H1 (cell line): ENCODE data around the gene SEMA3A. TPM values are rescaled to one million over a fixed set of nuclear protein-coding genes. Genes with fewer than 3 reads are reported as not detected.

ENCODE experiments used
- CTCF ChIA-PET: fragments of 300-600 bp; sonication (Branson Sonifier 250); formaldehyde crosslinking; loops from one replicate; lab custom pipeline; 2021; ENCODE audit not compliant: partially characterized antibody; lab: Charles Lee
- POLR2A ChIA-PET: fragments of 300-600 bp; sonication (Branson Sonifier 250); formaldehyde crosslinking; loops from one replicate; lab custom pipeline; 2021; ENCODE audit warnings: inconsistent platforms; ENCODE audit not compliant: partially characterized antibody; lab: Charles Lee
- DNase-seq, 2 experiments: peaks; one replicate each; pipeline versions ENCODE4 v3.0.0 to v3.0.0-alpha.2; 2010 to 2022; ENCODE audit warnings: low spot score in 2 of 2, low read depth in 1 of 2, mixed read lengths in 1 of 2
- FAIRE-seq: peaks from 2 replicates; lab custom pipeline; 2011; peaks lifted over from hg19 to GRCh38; lab: Jason Lieb, UNC
- H2AFZ ChIP-seq: 2 replicates; pipeline ENCODE4 v1.8.1; 2012; ENCODE audit warnings: low read length, inconsistent platforms
- H2AK5ac ChIP-seq: 2 replicates; pipeline ENCODE4 v1.6.1; 2013; ENCODE audit warnings: low read depth, low read length
- H2BK120ac ChIP-seq: replicated peaks from 2 replicates; pipeline ENCODE3; 2013; ENCODE audit warnings: low read depth, low read length, inconsistent platforms
- H2BK12ac ChIP-seq: 2 replicates; pipeline ENCODE4 v1.6.1; 2013; ENCODE audit warnings: low read depth, low read length
- H2BK15ac ChIP-seq: 2 replicates; pipeline ENCODE4 v1.6.1; 2013; ENCODE audit warnings: low read length
- H2BK20ac ChIP-seq: 2 replicates; pipeline ENCODE4 v1.6.1; 2013; ENCODE audit warnings: low read length
- H2BK5ac ChIP-seq: 2 replicates; pipeline ENCODE4 v1.6.1; 2013; ENCODE audit warnings: low read depth, low read length
- H3K14ac ChIP-seq: 2 replicates; pipeline ENCODE4 v1.6.1; 2013; ENCODE audit warnings: inconsistent platforms; ENCODE audit not compliant: insufficient read length
- H3K18ac ChIP-seq: 2 replicates; pipeline ENCODE4 v1.6.1; 2013; ENCODE audit warnings: low read length; ENCODE audit errors: extremely low read depth
- H3K23ac ChIP-seq: 2 replicates; pipeline ENCODE4 v1.6.1; 2013; ENCODE audit warnings: inconsistent platforms; ENCODE audit not compliant: insufficient read length
- H3K23me2 ChIP-seq: 2 replicates; pipeline ENCODE4 v1.6.1; 2013; ENCODE audit warnings: low read depth, low read length
- H3K27ac ChIP-seq: 2 replicates; pipeline ENCODE4 v1.6.1; 2011; ENCODE audit warnings: low read depth, low read length, inconsistent platforms
- H3K27me3 ChIP-seq, 4 experiments: replicated peaks in 1 of 4; 1 replicate in 1 of 4; 2 replicates in 3 of 4; pipeline versions ENCODE4 v1.6.1 to v1.8.1; 2011 to 2013; ENCODE audit warnings: low read length in 3 of 4, mild to moderate bottlenecking in 3 of 4, inconsistent platforms in 2 of 4, mixed read lengths in 2 of 4, moderate library complexity in 1 of 4; ENCODE audit not compliant: control insufficient read depth in 3 of 4, insufficient read depth in 3 of 4; ENCODE audit errors: extremely low read depth in 1 of 4
- H3K36me3 ChIP-seq, 4 experiments: 2 replicates each; pipeline versions ENCODE4 v1.6.1 to v1.8.1; 2011 to 2013; ENCODE audit warnings: mild to moderate bottlenecking in 4 of 4, low read length in 3 of 4, moderate library complexity in 2 of 4, control low read depth in 1 of 4, inconsistent platforms in 1 of 4; ENCODE audit not compliant: insufficient read depth in 4 of 4, control insufficient read depth in 2 of 4
- H3K4ac ChIP-seq: replicated peaks from 2 replicates; pipeline ENCODE3; 2013; ENCODE audit warnings: low read length, low read depth, mixed read lengths, inconsistent platforms; ENCODE audit not compliant: insufficient read length
- H3K4me1 ChIP-seq, 4 experiments: replicated peaks in 1 of 4; 1 replicate in 1 of 4; 2 replicates in 3 of 4; pipeline versions ENCODE4 v1.6.1 to v1.8.1; 2011 to 2013; ENCODE audit warnings: low read length in 3 of 4, inconsistent platforms in 2 of 4, mixed read lengths in 1 of 4; ENCODE audit not compliant: insufficient read depth in 4 of 4, control insufficient read depth in 3 of 4
- H3K4me2 ChIP-seq, 2 experiments: 2 replicates each; pipeline versions ENCODE4 v1.6.1 to v1.8.1; 2011 to 2013; ENCODE audit warnings: low read depth in 2 of 2, low read length in 2 of 2, control low read depth in 1 of 2, inconsistent platforms in 1 of 2, mild to moderate bottlenecking in 1 of 2; ENCODE audit not compliant: insufficient read depth in 1 of 2
- H3K4me3 ChIP-seq, 4 experiments: fragments of 200-600, 300-600 bp in 1 of 4; sonication (generic), shearing (Covaris generic), sonication (Bioruptor Twin) in 1 of 4; 2 replicates each; pipeline versions ENCODE4 v1.5.1 to v1.8.1; 2011 to 2016; ENCODE audit warnings: low read length in 4 of 4, low read depth in 3 of 4, control low read depth in 2 of 4, inconsistent platforms in 2 of 4, mild to moderate bottlenecking in 2 of 4, mixed read lengths in 1 of 4, moderate library complexity in 1 of 4; ENCODE audit not compliant: insufficient read depth in 2 of 4; ENCODE audit errors: extremely low read depth in 1 of 4
- H3K56ac ChIP-seq: replicated peaks from 2 replicates; pipeline ENCODE3; 2013; ENCODE audit warnings: low read depth, mild to moderate bottlenecking, mixed read lengths, low read length, inconsistent platforms; ENCODE audit not compliant: insufficient read length
- H3K79me1 ChIP-seq: 2 replicates; pipeline ENCODE4 v1.6.1; 2013; ENCODE audit warnings: low read depth, low read length, control low read depth
- H3K79me2 ChIP-seq, 2 experiments: 2 replicates each; pipeline versions ENCODE4 v1.6.1 to v1.8.1; 2012 to 2013; ENCODE audit warnings: low read length in 2 of 2, mild to moderate bottlenecking in 2 of 2, inconsistent platforms in 1 of 2; ENCODE audit not compliant: insufficient read depth in 2 of 2, control insufficient read depth in 1 of 2
- H3K9ac ChIP-seq, 4 experiments: replicated peaks in 1 of 4; 1 replicate in 1 of 4; 2 replicates in 3 of 4; pipeline versions ENCODE4 v1.6.1 to v1.8.1; 2011 to 2013; ENCODE audit warnings: low read depth in 3 of 4, low read length in 3 of 4, control low read depth in 2 of 4, mild to moderate bottlenecking in 2 of 4, moderate library complexity in 2 of 4, inconsistent platforms in 1 of 4; ENCODE audit errors: extremely low read depth in 1 of 4
- H3K9me3 ChIP-seq, 2 experiments: 2 replicates each; pipeline versions ENCODE4 v1.6.1 to v1.8.1; 2012 to 2013; ENCODE audit warnings: mild to moderate bottlenecking in 2 of 2, moderate library complexity in 2 of 2, control low read depth in 1 of 2, inconsistent platforms in 1 of 2, low read depth in 1 of 2, low read length in 1 of 2, mixed read lengths in 1 of 2; ENCODE audit not compliant: insufficient read depth in 2 of 2
- H4K20me1 ChIP-seq, 2 experiments: replicated peaks in 1 of 2; 2 replicates each; pipeline versions ENCODE3 to v1.8.1; 2011 to 2013; ENCODE audit warnings: inconsistent platforms in 2 of 2, low read length in 2 of 2, mild to moderate bottlenecking in 1 of 2; ENCODE audit not compliant: insufficient read depth in 2 of 2, control insufficient read depth in 1 of 2
- H4K5ac ChIP-seq: 2 replicates; pipeline ENCODE4 v1.6.1; 2013; ENCODE audit warnings: low read length, low read depth, mixed read lengths, inconsistent platforms; ENCODE audit not compliant: insufficient read length
- H4K8ac ChIP-seq: 2 replicates; pipeline ENCODE4 v1.8.0; 2013; ENCODE audit warnings: mild to moderate bottlenecking, moderate library complexity, low read length, inconsistent platforms; ENCODE audit not compliant: insufficient read depth; ENCODE audit errors: extremely low read depth
- H4K91ac ChIP-seq: replicated peaks from 2 replicates; pipeline ENCODE3; 2013; ENCODE audit warnings: low read length, mixed read lengths, inconsistent platforms; ENCODE audit not compliant: insufficient read length
- ASH2L ChIP-seq: fragments of 200-600, 300-600 bp; sonication (generic); IDR thresholded peaks from one replicate; pipeline ENCODE4 v1.7.1; 2017; ENCODE audit warnings: low read length
- BRCA1 ChIP-seq: IDR thresholded peaks from 2 replicates; pipeline ENCODE4 v1.6.1; 2012; ENCODE audit warnings: low read depth, low read length, improper control_type of control experiment
- CEBPB ChIP-seq: IDR thresholded peaks from 2 replicates; pipeline ENCODE4 v1.6.1; 2012; ENCODE audit warnings: low read depth, low read length
- CREB1 ChIP-seq: IDR thresholded peaks from 2 replicates; pipeline ENCODE4 v1.6.1; 2012; ENCODE audit warnings: inconsistent platforms
- EZH2 ChIP-seq: fragments of 200-600 bp; sonication (generic); IDR thresholded peaks from 2 replicates; pipeline ENCODE4 v1.7.1; 2012; ENCODE audit warnings: low read depth, mild to moderate bottlenecking, moderate library complexity, low read length, inconsistent platforms; ENCODE audit not compliant: severe bottlenecking
- FOSL1 ChIP-seq: IDR thresholded peaks from 2 replicates; pipeline ENCODE4 v1.6.1; 2011; ENCODE audit warnings: mild to moderate bottlenecking, low read depth, low read length, moderate library complexity; ENCODE audit not compliant: insufficient read depth
- JUN ChIP-seq: IDR thresholded peaks from 2 replicates; pipeline ENCODE4 v1.6.1; 2011; ENCODE audit warnings: low read depth, mild to moderate bottlenecking, improper control_type of control experiment, low read length
- KDM4A ChIP-seq: IDR thresholded peaks from one replicate; pipeline ENCODE4 v1.7.1; 2012; ENCODE audit warnings: low read depth, mild to moderate bottlenecking, moderate library complexity, low read length, inconsistent platforms; ENCODE audit not compliant: severe bottlenecking
- MAFK ChIP-seq: IDR thresholded peaks from 2 replicates; pipeline ENCODE4 v1.6.1; 2012; ENCODE audit warnings: low read depth, mild to moderate bottlenecking, improper control_type of control experiment, low read length
- RAD21 ChIP-seq, 2 experiments: IDR thresholded peaks in 1 of 2; conservative IDR thresholded peaks in 1 of 2; 2 replicates each; pipeline ENCODE4 v1.6.1; 2011; ENCODE audit warnings: low read depth in 2 of 2, low read length in 2 of 2, improper control_type of control experiment in 1 of 2, inconsistent platforms in 1 of 2, mild to moderate bottlenecking in 1 of 2, moderate library complexity in 1 of 2
- RFX5 ChIP-seq: IDR thresholded peaks from 2 replicates; pipeline ENCODE4 v1.6.1; 2011; ENCODE audit warnings: low read depth, low read length, improper control_type of control experiment, borderline replicate concordance
- RXRA ChIP-seq: IDR thresholded peaks from 2 replicates; pipeline ENCODE4 v1.6.1; 2011; ENCODE audit warnings: low read depth, mild to moderate bottlenecking, low read length, moderate library complexity; ENCODE audit not compliant: insufficient read depth
- SIRT6 ChIP-seq: IDR thresholded peaks from one replicate; pipeline ENCODE4 v1.7.1; 2012; ENCODE audit warnings: low read length, inconsistent platforms
- SP2 ChIP-seq: IDR thresholded peaks from 2 replicates; pipeline ENCODE4 v1.6.1; 2012; ENCODE audit warnings: mild to moderate bottlenecking, low read length, inconsistent platforms
- SRF ChIP-seq: IDR thresholded peaks from 2 replicates; pipeline ENCODE4 v1.6.1; 2011; ENCODE audit warnings: mild to moderate bottlenecking, low read depth, low read length, moderate library complexity
- TEAD4 ChIP-seq: IDR thresholded peaks from 2 replicates; pipeline ENCODE4 v1.6.1; 2012; ENCODE audit warnings: low read depth, low read length, inconsistent platforms, mixed read lengths
- WGBS, 2 experiments: shearing (Covaris generic) in 1 of 2; methylation state at CpG; one replicate each; pipeline versions ENCODE4 v1.1.6 to v1.1.7; 2013 to 2015; ENCODE audit warnings: low lambda C conversion rate in 2 of 2, mixed read lengths in 2 of 2, inconsistent platforms in 1 of 2, low coverage in 1 of 2, missing lambda C conversion rate in 1 of 2; ENCODE audit not compliant: insufficient replicate concordance in 2 of 2, insufficient coverage in 1 of 2, insufficient read length in 1 of 2; ENCODE audit errors: extremely low coverage in 1 of 2, missing lambda C conversion rate in 1 of 2; 5-methylcytosine and 5-hydroxymethylcytosine counted together
- polyA plus RNA-seq, 7 experiments: library from polyadenylated mRNA; depleted of rRNA in 3 of 7; stranded (reverse) in 5 of 7; unstranded in 2 of 7; fragments of >200 nt in 5 of 7; fragments of 200-250 nt in 2 of 7; gene quantifications; 1 replicate in 5 of 7; 2 replicates in 1 of 7; 4 replicates in 1 of 7; pipeline versions ENCODE4 v1.2.1 to v1.2.3, GENCODE V29; 2011 to 2013; ENCODE audit warnings: missing spikeins in 2 of 7, mixed read lengths in 2 of 7
- total RNA-seq: library from RNA; stranded (reverse); fragmentation: NEBNext Ultra II Directional; extraction: Animal tissue kit (Norgen Biotek cat#: 25700); gene quantifications from 2 replicates; pipeline ENCODE4 v1.2.1, GENCODE V29; 2021

The SEMA3A gene
- total and polyA plus RNA-seq, 2 of the 8 experiments (the other 6 are each of a cell fraction or from before 2014, with no cell fraction given) = 8.1 to 45.9 TPM

DNA sequence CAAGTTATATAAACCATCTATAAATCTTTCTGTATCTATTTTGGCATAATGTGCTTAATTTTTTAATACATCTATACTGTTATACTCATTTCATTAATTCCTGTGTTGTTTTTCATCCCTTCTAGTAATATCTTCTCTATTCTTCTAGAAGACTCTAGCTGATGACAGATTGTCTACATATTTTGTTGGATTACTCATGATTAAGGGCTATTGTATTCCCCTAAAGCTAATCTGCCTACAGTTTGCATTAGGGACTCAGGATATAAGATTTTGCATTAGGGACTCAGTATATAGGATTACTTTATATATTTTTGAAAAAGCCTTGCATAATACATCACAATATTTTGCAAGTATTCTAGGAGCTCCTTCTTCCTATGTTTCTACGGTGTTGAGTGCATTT is 8.3 kb upstream of the SEMA3A start:
- H3K4me2 ChIP-seq = no peak overlapping the region
- H3K56ac ChIP-seq = no peak overlapping the region
- H3K14ac ChIP-seq = no peak overlapping the region
- H2BK12ac ChIP-seq = no peak overlapping the region
- H4K5ac ChIP-seq = no peak overlapping the region
- H2AK5ac ChIP-seq = no peak overlapping the region
- H3K4ac ChIP-seq = no peak overlapping the region
- no peak overlapping the region for H3K18ac ChIP-seq
- FAIRE-seq (no peak), DNase-seq (no peak)
- no peaks in the 10 kb centered on the region for H3K36me3 ChIP-seq
- no peaks in the 10 kb centered on the region for H3K9me3 ChIP-seq
- H2BK5ac ChIP-seq = no peak overlapping the region
- no peak overlapping the region for H3K27ac ChIP-seq
- ChIA-PET CTCF (interaction anchor here (0.7 kb wide), 1 partner anchor 69 kb away, joined by 3 read pairs; no protein-coding TSS in a partner anchor), POLR2A (no interaction called here)
- no peak overlapping the region for H3K23ac ChIP-seq
- no peak overlapping the region for H2BK120ac ChIP-seq
- H2BK20ac ChIP-seq = no peak overlapping the region
- no peaks in the 10 kb centered on the region for H3K23me2 ChIP-seq
- WGBS, 2 experiments = 96% methylated on average over 1 of the region's 1 CpG; no CpG with 5 or more reads in 1 of the 2 experiments
- H3K27me3 ChIP-seq = no peaks in the 10 kb centered on the region
- no peaks in the 10 kb centered on the region for H3K79me2 ChIP-seq
- peaks cover 2 to 22% (median 4%) of the 10 kb centered on the region in 4 experiments; a peak in 6 of 7 replicates for H3K4me1 ChIP-seq
- no peak overlapping the region for H3K4me3 ChIP-seq
- TF ChIP-seq RAD21 (IDR thresholded peaks at IDR 0.05 in 1 of 2, conservative IDR thresholded peaks at IDR 0.05 in 1 of 2; ENCODE audit: low read depth in 2 of 2, low read length in 2 of 2) (no peak), KDM4A (no peak), SP2 (no peak), RFX5 (no peak), ASH2L (no peak), RXRA (no peak), CREB1 (no peak), TEAD4 (no peak), MAFK (no peak), FOSL1 (no peak), JUN (no peak), SIRT6 (no peak), SRF (no peak), BRCA1 (no peak), EZH2 (no peak), CEBPB (no peak)
- no peaks in the 10 kb centered on the region for H4K20me1 ChIP-seq
- no peak overlapping the region for H4K8ac ChIP-seq
- no peak overlapping the region for H2AFZ ChIP-seq
- H3K79me1 ChIP-seq = no peaks in the 10 kb centered on the region
- no peak overlapping the region for H3K9ac ChIP-seq
- no peak overlapping the region for H4K91ac ChIP-seq
- no peak overlapping the region for H2BK15ac ChIP-seq
